Upper lobe of right lung (tissue), 1 donor: ENCODE results near the gene CAV2. TPM values are rescaled to one million over a fixed set of nuclear protein-coding genes. Genes with fewer than 3 reads are reported as not detected.

Source experiments
- ATAC-seq: fragments of 200-7000 bp; cut with Tn5 transposase; one replicate; pipeline ENCODE4 v1.9.1; 2020; ENCODE audit warnings: mild to moderate bottlenecking, moderate library complexity
- DNase-seq: peaks from one replicate; pipeline ENCODE4 v3.0.0-alpha.2; 2020
- H3K27ac ChIP-seq: fragments of 200-600 bp; one replicate; pipeline ENCODE4 v1.8.0; 2022
- H3K27me3 ChIP-seq: fragments of 200-600 bp; one replicate; pipeline ENCODE4 v1.8.0; 2022; ENCODE audit warnings: mild to moderate bottlenecking
- H3K36me3 ChIP-seq: fragments of 200-600 bp; one replicate; pipeline ENCODE4 v1.8.0; 2022
- H3K4me1 ChIP-seq: fragments of 200-600 bp; one replicate; pipeline ENCODE4 v1.8.0; 2022
- H3K4me3 ChIP-seq: fragments of 200-600 bp; one replicate; pipeline ENCODE4 v1.8.0; 2022; ENCODE audit warnings: mild to moderate bottlenecking
- H3K9me3 ChIP-seq: fragments of 200-600 bp; one replicate; pipeline ENCODE4 v1.8.0; 2022
- CTCF ChIP-seq: fragments of 200-600 bp; IDR thresholded peaks from one replicate; pipeline ENCODE4 v1.8.0; 2022; ENCODE audit warnings: antibody characterized with exemption
- intact Hi-C: fragments of 100-400 bp; cut with DNase I; formaldehyde crosslinking; loops from one replicate; pipeline ENCODE4 v1.11.0; 2022
- total RNA-seq: library from RNA; stranded (reverse); fragmentation: NEBNext Ultra II Directional; extraction: Animal tissue kit (Norgen Biotek cat#: 25700); gene quantifications from one replicate; pipeline ENCODE4 v1.2.1, GENCODE V29; 2021
- donor health status: DM: no; HTN: yes; CAD: no; lungs with severe emphysema.

Gene CAV2
- total RNA-seq, 1 donor from 2014 or later, result 192 TPM

- DNase-seq, result no peak
- H3K27ac ChIP-seq, result no peak overlapping the region
- TF ChIP-seq CTCF, result no peak
- peaks cover 5% of the 10 kb centered on the region for H3K4me1 ChIP-seq
- ATAC-seq, result no peak
- no peak overlapping the region for H3K4me3 ChIP-seq
- H3K27me3 ChIP-seq, result no peaks in the 10 kb centered on the region
- intact Hi-C loops, result no loop called here
- no peaks in the 10 kb centered on the region for H3K9me3 ChIP-seq
- peaks cover 16% of the 10 kb centered on the region for H3K36me3 ChIP-seq
These were observed 11.3 kb downstream of the CAV2 start for GRCh38 chr7:116510795-116511194.

- Histone ChIP-seq H3K36me3 (peaks cover 10% of the 10 kb centered on the region), H3K4me3 (peak overlapping the region; percentile 50), H3K27me3 (no peaks in the 10 kb centered on the region), H3K9me3 (no peaks in the 10 kb centered on the region), H3K27ac (peak overlapping the region; percentile 72), H3K4me1 (peaks cover 5% of the 10 kb centered on the region)
- peak; percentile 62 for ATAC-seq
- TF ChIP-seq CTCF, result no peak
- DNase-seq, result no peak
- intact Hi-C loops, result no loop called here
These were observed 12.3 kb downstream of the CAV2 start for GRCh38 chr7:116511552-116512519.

- intact Hi-C loops, result no loop called here
- peaks cover 5% of the 10 kb centered on the region for H3K4me1 ChIP-seq
- no peaks in the 10 kb centered on the region for H3K9me3 ChIP-seq
- no peak for TF ChIP-seq CTCF
- ATAC-seq (no peak), DNase-seq (no peak)
- peaks cover 2% of the 10 kb centered on the region for H3K36me3 ChIP-seq
- H3K27me3 ChIP-seq, result no peaks in the 10 kb centered on the region
- peak overlapping the region; percentile 50 for H3K4me3 ChIP-seq
- peak overlapping the region; percentile 72 for H3K27ac ChIP-seq
These were observed 13.1 kb downstream of the CAV2 start for GRCh38 chr7:116512520-116513188.

GRCh38 chr7:116515584-116515983 lies 16.0 kb downstream of the CAV2 start:
- no peaks in the 10 kb centered on the region for H3K27me3 ChIP-seq
- H3K27ac ChIP-seq, result no peak overlapping the region
- peaks cover 5% of the 10 kb centered on the region for H3K4me1 ChIP-seq
- no peaks in the 10 kb centered on the region for H3K9me3 ChIP-seq
- intact Hi-C loops, result no loop called here
- DNase-seq (no peak), ATAC-seq (no peak)
- H3K36me3 ChIP-seq, result no peaks in the 10 kb centered on the region
- no peak overlapping the region for H3K4me3 ChIP-seq
- TF ChIP-seq CTCF, result no peak

GRCh38 chr7:116516324-116516723 lies 16.8 kb downstream of the CAV2 start:
- no peaks in the 10 kb centered on the region for H3K9me3 ChIP-seq
- no peaks in the 10 kb centered on the region for H3K27me3 ChIP-seq
- H3K27ac ChIP-seq, result no peak overlapping the region
- no peak for TF ChIP-seq CTCF
- ATAC-seq (no peak), DNase-seq (no peak)
- no peak overlapping the region for H3K4me3 ChIP-seq
- H3K36me3 ChIP-seq, result no peaks in the 10 kb centered on the region
- no peaks in the 10 kb centered on the region for H3K4me1 ChIP-seq
- intact Hi-C loops, result no loop called here
